ENCODE measurements around the gene DNPEP. TPM values are rescaled to one million over a fixed set of nuclear protein-coding genes. Genes with fewer than 3 reads are reported as not detected.

DNPEP gene
- total RNA-seq, 1 experiment from 2014 or later, result 50.1 TPM

DNA sequence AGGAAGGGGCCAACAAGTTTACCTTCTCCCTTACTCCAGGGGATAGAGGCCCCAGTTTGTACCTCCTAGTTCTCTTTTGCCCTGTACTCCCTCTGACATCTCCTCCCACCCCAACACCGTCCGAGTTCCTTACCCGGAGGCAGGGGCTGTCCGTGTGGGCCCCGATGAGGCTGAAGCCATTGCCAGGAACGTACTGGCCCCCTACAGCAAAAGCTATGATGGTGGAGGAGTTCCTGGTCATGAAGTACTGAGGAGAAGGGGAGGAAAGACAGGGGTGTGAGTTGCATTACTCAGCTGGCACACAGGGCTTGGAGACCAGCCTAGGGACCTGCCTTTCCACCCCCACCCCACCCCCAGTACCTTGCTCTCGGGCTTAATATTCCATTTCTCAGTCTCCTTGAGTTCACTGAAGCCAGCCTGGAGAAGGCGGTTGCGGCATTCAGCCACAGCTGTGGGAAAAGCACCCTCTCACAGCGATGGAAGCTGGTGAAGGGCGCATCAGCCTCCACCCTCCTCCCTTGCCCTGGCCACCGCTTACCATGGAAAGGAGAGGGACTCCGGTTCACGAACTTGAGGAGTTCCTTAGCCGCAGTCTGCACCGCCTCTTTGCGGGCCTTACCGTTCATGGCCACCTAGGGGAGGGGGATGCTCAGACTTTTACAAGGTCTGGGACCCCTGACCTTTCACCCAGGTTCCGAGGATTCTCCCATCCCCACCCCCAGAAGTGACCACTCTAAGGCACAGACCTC, 1.0 kb downstream of the DNPEP start:
- in situ Hi-C loops (cut with HindIII; ENCODE audit: low pct_unique_long_range_greater_than_20kb, low sequenced_read_pairs), result no loop called here
- no peak for DNase-seq (ENCODE audit: low read depth, low spot score)

DNA sequence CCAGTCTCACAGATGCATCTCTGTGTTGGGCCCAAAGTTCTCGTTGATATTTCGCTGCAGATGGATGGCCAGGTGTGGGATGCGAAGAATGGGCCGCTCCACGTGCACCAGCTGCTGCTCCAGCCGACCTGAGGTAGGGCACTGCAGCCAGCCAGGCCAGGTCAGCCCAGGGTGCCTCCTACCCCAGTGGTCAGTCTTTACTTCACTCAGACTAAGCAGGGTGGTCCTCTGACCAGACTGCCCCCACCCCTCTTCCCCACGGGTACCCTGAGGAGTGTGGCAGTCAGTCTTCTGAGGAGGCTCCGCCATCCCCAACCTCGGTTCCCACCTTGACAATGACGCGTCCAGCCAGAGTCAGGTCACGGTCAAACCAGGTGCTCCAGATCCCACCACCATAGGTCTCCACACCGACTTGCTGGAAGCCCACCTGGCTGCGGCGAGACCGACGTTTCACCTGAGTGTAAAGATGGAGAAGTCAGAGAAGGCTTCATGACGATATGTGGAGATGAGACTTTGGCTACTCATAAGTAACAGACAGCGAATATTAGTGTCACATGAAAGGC, 1.7 kb downstream of the DNPEP start:
- no peak for DNase-seq (ENCODE audit: low read depth, low spot score)
- in situ Hi-C loops (cut with HindIII; ENCODE audit: low pct_unique_long_range_greater_than_20kb, low sequenced_read_pairs), result no loop called here

- in situ Hi-C loops (cut with HindIII; ENCODE audit: low pct_unique_long_range_greater_than_20kb, low sequenced_read_pairs), result no loop called here
- DNase-seq (ENCODE audit: low read depth, low spot score), result no peak
These were observed 2.9 kb downstream of the DNPEP start for GRCh38 chr2:219384859-219385258.

DNA sequence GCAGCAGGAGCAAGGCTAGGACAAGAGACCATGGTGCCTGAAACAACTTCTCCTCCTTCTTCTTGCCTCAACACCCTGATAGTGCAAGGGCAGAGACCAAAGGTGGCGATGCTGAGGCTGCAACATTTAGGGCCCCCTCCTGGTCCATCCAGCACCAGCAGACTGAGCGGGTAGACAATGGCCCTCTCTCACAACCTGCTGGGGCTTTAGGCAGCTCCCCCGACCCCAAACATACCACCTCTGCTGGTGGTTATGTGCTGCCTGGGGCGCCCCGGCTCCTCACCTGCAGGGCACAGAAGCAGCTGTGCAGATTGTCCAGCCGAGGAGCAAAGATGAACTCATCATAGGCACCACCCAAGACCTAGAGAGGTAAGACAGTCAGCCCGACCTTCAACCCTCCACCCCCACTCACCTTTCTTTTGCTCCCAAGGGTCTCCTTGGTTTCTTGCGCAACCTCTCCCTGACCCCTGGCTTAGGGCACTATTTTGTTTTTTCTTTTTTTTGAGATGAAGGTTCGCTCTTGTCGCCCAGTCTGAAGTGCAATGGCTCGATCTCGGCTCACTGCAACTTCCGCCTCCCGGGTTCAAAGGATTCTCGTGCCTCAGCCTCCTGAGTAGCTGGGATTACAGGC, 3.5 kb downstream of the DNPEP start:
- in situ Hi-C loops (cut with HindIII; ENCODE audit: low pct_unique_long_range_greater_than_20kb, low sequenced_read_pairs), result no loop called here

GRCh38 chr2:219381448-219381847, 6.3 kb downstream of the DNPEP start:
- DNase-seq (ENCODE audit: low read depth, low spot score), result no peak
- in situ Hi-C loops (cut with HindIII; ENCODE audit: low pct_unique_long_range_greater_than_20kb, low sequenced_read_pairs), result no loop called here

More for the DNA sequence above, 3.5 kb downstream of the DNPEP start:
- no peak for DNase-seq (ENCODE audit: low read depth, low spot score)

DNA sequence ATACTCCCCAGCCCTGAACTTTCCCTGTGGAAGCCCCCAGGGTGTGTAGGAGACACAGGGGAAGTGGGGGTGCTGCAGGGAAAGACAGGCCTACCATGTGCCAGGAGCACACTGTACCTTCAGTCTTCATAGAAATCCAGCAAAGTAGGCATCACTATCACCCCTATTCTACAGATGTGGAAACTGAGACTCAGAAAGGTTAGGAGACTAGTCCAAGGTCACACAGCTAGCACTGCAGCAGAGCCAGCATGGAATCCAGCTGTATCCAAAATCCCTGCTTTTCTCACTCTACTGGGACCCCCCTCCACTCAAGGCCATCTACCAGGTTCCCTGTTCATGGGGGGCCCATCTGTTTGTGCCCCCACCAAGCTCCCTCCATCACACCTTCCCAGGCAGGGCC, 6.8 kb downstream of the DNPEP start:
- in situ Hi-C loops (cut with HindIII; ENCODE audit: low pct_unique_long_range_greater_than_20kb, low sequenced_read_pairs), result no loop called here
- DNase-seq (ENCODE audit: low read depth, low spot score), result no peak

- DNase-seq (ENCODE audit: low read depth, low spot score), result no peak
- in situ Hi-C loops (cut with HindIII; ENCODE audit: low pct_unique_long_range_greater_than_20kb, low sequenced_read_pairs), result no loop called here
These were observed 9.4 kb downstream of the DNPEP start for GRCh38 chr2:219378163-219378851.

DNA sequence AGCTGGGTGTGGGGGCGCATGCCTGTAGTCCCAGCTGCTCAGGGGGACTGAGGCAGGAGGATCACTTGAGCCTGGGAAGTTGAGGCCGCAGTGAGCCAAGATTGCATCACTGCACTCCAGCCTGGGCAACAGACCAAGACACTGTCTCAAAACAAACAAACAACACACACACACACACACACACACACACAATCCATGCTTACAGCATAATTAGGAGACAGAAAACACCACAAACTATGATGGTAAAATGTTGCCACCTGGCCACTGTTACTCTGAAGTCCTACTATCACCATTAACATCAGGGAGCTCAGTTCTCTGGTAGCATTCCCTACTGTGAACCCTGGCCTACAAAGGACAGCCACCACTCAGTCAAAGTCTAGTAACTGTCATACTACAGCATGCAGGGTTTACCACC, 18.3 kb downstream of the DNPEP start:
- no peak for DNase-seq (ENCODE audit: low read depth, low spot score)
- in situ Hi-C loops (cut with HindIII; ENCODE audit: low pct_unique_long_range_greater_than_20kb, low sequenced_read_pairs), result no loop called here

DNA sequence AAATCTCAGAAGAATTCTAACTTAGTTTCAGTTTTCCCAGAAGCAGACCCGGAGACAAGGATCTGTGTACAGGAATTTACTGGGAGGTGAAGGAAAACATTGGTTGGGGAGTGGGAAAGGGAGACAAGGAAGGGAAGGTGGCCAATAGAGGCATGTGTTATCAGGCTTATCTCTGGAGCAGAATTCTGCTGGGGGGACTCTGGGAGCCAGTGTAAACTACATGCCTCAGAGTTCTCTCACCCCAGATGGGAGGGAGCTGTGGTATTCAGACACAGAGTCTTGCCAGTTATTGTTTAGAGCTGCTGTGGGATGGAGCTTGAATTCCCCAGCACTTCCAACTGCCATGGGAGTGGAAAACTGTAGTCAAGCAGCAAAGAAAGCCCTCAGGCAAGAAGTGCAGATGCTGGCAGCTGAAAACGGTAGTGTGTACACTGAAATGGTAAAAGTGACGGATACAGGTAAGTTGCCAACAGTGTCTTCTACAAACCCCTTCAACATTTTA, 19.0 kb downstream of the DNPEP start:
- DNase-seq (ENCODE audit: low read depth, low spot score), result no peak
- in situ Hi-C loops (cut with HindIII; ENCODE audit: low pct_unique_long_range_greater_than_20kb, low sequenced_read_pairs), result no loop called here

- in situ Hi-C loops (cut with HindIII; ENCODE audit: low pct_unique_long_range_greater_than_20kb, low sequenced_read_pairs), result no loop called here
- DNase-seq (ENCODE audit: low read depth, low spot score), result peak; percentile 47
These were observed 25.1 kb downstream of the DNPEP start for GRCh38 chr2:219362524-219363164.

DNA sequence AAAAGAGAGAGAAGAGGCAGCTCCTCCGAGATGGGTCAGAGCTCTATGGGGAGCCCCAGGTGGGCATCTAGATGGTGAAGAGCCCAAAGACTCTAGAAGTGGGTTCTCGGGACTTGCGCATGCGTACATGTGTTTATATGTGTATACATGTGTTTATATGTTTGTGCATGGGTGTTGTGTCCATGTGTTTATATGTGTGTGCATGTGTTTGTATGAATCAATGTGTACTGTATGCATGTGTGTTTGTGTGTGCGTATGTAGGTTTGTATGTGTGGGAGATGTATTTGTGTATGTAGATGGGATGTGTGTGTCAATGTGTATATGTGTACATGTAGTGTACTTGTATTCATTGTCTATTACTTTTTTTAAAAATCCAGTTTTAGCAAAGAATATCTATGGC, 25.6 kb downstream of the DNPEP start:
- no peak for DNase-seq (ENCODE audit: low read depth, low spot score)
- in situ Hi-C loops (cut with HindIII; ENCODE audit: low pct_unique_long_range_greater_than_20kb, low sequenced_read_pairs), result no loop called here

GRCh38 chr2:219358170-219359075, 29.3 kb downstream of the DNPEP start:
- in situ Hi-C loops (cut with HindIII; ENCODE audit: low pct_unique_long_range_greater_than_20kb, low sequenced_read_pairs), result no loop called here
- no peak for DNase-seq (ENCODE audit: low read depth, low spot score)

DNA sequence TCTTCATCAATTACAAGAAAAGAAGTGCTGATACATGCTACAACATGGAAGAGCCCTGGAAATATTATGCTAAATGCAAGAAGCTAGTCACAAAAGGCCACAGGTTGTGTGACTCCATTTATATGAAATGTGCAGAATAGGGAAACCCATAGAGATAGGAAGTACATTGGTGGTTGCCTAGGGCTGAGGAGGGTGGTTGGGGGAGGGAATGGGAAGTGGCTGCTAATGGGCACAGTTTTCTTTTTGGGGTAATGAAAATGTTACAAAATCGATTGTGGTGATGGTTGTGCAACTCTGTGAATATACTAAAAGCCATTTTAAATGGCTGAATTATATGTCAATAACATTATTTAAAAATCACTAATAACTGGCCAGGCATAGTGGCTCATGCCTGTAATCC, 30.9 kb downstream of the DNPEP start:
- in situ Hi-C loops (cut with HindIII; ENCODE audit: low pct_unique_long_range_greater_than_20kb, low sequenced_read_pairs), result no loop called here
- DNase-seq (ENCODE audit: low read depth, low spot score), result no peak

- in situ Hi-C loops (cut with HindIII; ENCODE audit: low pct_unique_long_range_greater_than_20kb, low sequenced_read_pairs), result no loop called here
- DNase-seq (ENCODE audit: low read depth, low spot score), result no peak
These were observed 33.1 kb downstream of the DNPEP start for GRCh38 chr2:219354582-219354981.

DNA sequence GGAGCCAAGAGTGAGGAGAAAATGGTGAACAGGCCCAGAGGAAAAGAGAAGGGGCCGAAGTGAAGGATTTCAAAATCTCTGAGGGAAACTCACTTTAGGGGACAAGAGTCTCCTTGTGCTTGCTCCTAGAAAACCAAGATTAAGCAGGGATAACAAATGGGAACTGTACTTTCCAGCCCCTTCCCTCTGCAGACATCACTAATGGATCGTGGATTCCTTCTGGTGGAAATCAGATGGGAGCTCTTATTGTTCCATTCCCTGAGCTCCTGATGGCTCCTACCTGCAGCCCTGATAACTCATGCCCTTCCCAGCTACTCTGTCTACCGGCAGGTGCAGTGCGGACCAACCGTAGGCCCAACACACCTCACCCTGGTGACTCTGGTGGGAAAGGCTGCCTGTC, 34.6 kb downstream of the DNPEP start:
- DNase-seq (ENCODE audit: low read depth, low spot score), result no peak
- in situ Hi-C loops (cut with HindIII; ENCODE audit: low pct_unique_long_range_greater_than_20kb, low sequenced_read_pairs), result no loop called here

- in situ Hi-C loops (cut with HindIII; ENCODE audit: low pct_unique_long_range_greater_than_20kb, low sequenced_read_pairs), result no loop called here
- DNase-seq (ENCODE audit: low read depth, low spot score), result peak; percentile 84
These were observed 35.2 kb downstream of the DNPEP start for GRCh38 chr2:219352448-219353023.

All from SK-MEL-5 (cell line).